ENCODE results near the gene MYBPH.

The MYBPH gene

DNA sequence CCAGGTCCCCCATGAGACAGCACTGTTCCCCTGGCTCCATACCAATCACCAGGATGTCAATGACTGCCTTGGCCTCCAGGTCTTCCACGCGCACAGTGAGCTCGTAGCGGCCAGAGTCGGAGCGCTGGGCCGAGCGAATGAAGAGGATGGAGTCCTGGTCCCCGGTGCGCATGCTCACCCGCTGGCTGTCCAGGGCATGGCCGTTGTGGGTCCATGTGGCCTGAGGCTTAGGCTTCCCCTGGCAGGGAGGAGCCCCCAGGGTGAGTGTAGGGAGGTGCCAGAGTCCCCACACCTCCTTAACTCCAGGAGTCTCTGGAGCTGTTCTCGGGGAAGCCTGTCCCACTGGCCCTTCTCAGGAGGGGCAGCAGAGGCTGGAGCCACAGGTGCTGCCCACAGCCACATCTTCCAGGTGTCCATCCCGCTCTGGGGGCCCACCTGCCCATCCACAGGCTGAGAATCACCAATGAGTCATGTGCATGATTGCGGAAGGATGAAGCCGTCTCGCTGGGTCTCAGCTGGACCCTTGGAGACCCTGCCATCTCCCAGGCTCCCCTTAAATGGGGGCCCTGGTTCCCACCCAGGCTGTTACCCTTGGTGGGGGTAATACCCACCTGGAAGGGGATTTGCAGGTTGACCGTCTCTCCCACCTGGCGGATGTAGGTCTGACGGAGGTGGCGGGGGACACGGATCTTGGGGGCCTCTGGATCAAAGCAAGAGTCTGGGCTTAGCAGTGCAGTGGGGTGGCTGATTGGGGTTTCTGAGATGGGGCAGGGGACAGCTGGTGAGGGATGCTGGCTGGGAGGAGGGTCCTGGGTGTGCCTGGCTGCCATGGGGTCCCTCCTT, 4.1 kb downstream of the MYBPH start:
- TF ChIP-seq POLR2A (IDR thresholded peaks at IDR 0.05; ENCODE audit: extremely low read depth, insufficient read length) = no peak
- TF ChIP-seq, protein P1, sequence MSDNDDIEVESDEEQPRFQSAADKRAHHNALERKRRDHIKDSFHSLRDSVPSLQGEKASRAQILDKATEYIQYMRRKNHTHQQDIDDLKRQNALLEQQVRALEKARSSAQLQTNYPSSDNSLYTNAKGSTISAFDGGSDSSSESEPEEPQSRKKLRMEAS (IDR thresholded peaks at IDR 0.05; ENCODE audit: low read depth, low read length) = no peak
- TF ChIP-seq, protein P2, sequence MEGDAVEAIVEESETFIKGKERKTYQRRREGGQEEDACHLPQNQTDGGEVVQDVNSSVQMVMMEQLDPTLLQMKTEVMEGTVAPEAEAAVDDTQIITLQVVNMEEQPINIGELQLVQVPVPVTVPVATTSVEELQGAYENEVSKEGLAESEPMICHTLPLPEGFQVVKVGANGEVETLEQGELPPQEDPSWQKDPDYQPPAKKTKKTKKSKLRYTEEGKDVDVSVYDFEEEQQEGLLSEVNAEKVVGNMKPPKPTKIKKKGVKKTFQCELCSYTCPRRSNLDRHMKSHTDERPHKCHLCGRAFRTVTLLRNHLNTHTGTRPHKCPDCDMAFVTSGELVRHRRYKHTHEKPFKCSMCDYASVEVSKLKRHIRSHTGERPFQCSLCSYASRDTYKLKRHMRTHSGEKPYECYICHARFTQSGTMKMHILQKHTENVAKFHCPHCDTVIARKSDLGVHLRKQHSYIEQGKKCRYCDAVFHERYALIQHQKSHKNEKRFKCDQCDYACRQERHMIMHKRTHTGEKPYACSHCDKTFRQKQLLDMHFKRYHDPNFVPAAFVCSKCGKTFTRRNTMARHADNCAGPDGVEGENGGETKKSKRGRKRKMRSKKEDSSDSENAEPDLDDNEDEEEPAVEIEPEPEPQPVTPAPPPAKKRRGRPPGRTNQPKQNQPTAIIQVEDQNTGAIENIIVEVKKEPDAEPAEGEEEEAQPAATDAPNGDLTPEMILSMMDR (IDR thresholded peaks at IDR 0.05; ENCODE audit: low read depth, low read length) = no peak
- no peak for TF ChIP-seq MYC (IDR thresholded peaks at IDR 0.05; ENCODE audit: low read depth, low read length)
- no peak for DNase-seq (ENCODE audit: low read depth)
- no peak overlapping the region for H3K4me3 ChIP-seq (ENCODE audit: low read depth, low read length)

DNA sequence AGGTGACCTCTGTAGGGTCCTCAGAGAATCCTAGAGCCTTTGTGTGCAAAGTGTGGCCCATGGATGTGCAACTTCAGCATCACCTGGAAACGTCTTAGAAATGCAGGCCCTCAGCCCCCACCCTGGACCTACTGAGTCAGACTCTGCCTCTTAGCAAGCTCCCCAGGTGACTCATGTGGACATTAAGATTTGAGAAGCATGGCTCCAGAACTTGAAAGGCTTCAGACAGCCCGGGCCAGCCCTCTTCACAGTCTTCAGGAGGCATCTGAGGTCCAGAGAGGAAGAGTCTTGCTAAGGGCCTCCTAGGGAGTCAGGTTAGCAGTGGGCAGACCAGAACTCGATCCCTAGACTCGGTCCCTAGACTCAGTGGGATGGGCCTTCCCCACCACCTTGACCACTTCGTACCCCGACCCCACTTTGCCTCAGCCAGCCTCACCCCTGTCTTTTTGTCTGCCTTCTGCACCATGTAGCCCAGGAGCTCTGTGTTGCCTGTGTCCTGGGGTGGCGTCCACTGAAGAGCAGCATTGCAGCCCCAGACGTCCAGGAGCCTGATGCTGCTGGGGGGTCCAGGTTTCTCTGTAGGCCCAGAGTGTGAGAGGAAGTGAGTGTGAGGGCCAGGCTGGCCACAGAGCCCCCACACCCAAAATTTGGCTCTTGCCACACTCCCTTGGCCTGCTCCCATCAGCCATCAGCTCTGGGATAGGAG, 4.8 kb downstream of the MYBPH start:
- DNase-seq (ENCODE audit: low read depth) = no peak

DNA sequence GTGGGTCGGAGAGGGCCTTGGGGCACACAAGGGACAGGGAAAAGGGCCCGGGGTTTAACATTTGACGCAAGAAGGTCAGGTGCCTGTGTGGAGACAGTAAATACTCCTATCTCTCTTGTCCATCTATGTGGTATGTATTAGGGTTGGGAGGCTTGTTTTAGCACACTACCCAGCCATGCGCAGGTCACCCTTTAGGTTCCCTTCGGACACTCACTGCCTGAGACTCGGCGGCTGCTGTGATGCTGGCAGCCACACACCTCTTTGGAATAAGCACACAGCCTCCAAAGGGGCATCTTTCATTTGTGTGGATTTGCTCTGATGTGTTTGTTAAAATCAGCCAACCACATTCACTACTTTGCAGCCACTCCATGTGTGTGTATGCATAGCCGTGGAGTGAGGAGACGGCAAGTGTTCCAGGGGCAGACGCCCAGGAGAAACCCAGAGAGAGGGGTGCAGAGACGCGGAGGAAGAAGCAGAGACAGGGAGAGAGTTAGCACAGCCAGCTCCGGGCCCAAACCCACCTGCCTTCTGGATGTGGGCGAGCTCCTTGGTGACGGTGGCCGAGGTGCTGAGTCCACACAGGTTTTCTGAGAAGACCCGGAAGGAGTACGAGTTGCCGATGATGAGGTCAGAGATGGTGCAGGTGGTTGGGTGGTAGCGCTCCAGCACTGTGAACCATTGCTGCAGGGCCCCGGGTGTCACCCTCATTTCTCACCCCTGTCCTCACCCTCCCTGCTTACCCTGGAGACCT, 5.7 kb downstream of the MYBPH start:
- DNase-seq (ENCODE audit: low read depth) = no peak
- TF ChIP-seq MYC (IDR thresholded peaks at IDR 0.05; ENCODE audit: low read depth, low read length) (no peak), POLR2A (IDR thresholded peaks at IDR 0.05; ENCODE audit: extremely low read depth, insufficient read length) (no peak)
- TF ChIP-seq, protein P2 (IDR thresholded peaks at IDR 0.05; ENCODE audit: low read depth, low read length) = no peak
- TF ChIP-seq, protein P1 (IDR thresholded peaks at IDR 0.05; ENCODE audit: low read depth, low read length) = no peak
- no peak overlapping the region for H3K4me3 ChIP-seq (ENCODE audit: low read depth, low read length)

More for the DNA sequence above, 4.8 kb downstream of the MYBPH start:
- no peak overlapping the region for H3K4me3 ChIP-seq (ENCODE audit: low read depth, low read length)
- TF ChIP-seq POLR2A (IDR thresholded peaks at IDR 0.05; ENCODE audit: extremely low read depth, insufficient read length) (no peak), MYC (IDR thresholded peaks at IDR 0.05; ENCODE audit: low read depth, low read length) (no peak)
- TF ChIP-seq, protein P2 (IDR thresholded peaks at IDR 0.05; ENCODE audit: low read depth, low read length) = no peak
- TF ChIP-seq, protein P1 (IDR thresholded peaks at IDR 0.05; ENCODE audit: low read depth, low read length) = no peak

DNA sequence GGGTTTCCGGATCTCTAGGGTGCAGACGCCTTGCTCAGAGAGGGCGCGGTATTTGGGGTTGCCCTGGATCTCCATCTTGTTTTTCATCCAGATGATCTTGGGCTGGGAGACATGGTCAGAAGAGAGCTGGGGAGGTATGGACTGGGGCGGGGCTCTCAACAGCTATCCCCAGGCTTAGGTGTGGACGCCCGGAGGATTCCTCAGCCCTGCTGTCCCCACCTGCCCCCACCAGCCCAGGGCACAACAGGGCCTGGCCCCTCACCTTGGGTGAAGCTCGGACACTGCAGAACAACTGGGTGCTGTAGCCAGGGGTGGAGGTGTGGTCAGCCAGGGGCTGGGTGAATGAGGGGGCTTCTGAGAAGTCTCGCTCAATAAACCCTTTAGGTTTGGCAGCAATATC, 6.6 kb downstream of the MYBPH start:
- TF ChIP-seq POLR2A (IDR thresholded peaks at IDR 0.05; ENCODE audit: extremely low read depth, insufficient read length) = no peak
- TF ChIP-seq, protein P1 (IDR thresholded peaks at IDR 0.05; ENCODE audit: low read depth, low read length) = no peak
- TF ChIP-seq, protein P2 (IDR thresholded peaks at IDR 0.05; ENCODE audit: low read depth, low read length) = no peak
- no peak for TF ChIP-seq MYC (IDR thresholded peaks at IDR 0.05; ENCODE audit: low read depth, low read length)
- DNase-seq (ENCODE audit: low read depth) = no peak
- H3K4me3 ChIP-seq (ENCODE audit: low read depth, low read length) = no peak overlapping the region

DNA sequence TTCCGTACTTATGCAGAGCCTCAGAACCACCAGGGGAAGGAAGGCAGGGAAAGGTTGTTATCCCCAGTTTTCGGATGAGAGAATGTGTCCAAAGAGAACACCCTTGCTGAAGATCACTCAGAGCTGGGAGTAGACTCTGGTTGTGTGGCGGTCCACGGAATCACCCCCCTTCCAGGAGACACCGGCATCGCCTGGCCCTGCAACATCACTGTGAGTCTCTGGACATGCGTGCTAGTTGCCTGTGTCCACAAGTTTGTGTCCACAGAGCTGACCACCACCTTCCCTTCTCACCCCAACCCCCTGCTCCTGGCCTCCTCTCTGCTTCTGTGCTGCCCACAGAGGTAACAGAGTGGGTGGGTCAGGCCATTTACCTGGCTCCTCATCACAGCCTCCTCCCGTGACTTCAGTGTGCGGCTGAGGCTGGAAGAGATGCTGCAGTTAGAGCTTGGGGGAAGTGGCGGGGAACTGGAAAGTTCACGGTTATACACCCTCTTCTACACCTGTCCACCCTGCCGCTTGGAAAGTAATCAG, 7.3 kb downstream of the MYBPH start:
- no peak for TF ChIP-seq POLR2A (IDR thresholded peaks at IDR 0.05; ENCODE audit: extremely low read depth, insufficient read length)
- TF ChIP-seq, protein P2 (IDR thresholded peaks at IDR 0.05; ENCODE audit: low read depth, low read length) = no peak
- TF ChIP-seq, protein P1 (IDR thresholded peaks at IDR 0.05; ENCODE audit: low read depth, low read length) = no peak
- no peak for TF ChIP-seq MYC (IDR thresholded peaks at IDR 0.05; ENCODE audit: low read depth, low read length)
- H3K4me3 ChIP-seq (ENCODE audit: low read depth, low read length) = no peak overlapping the region
- no peak for DNase-seq (ENCODE audit: low read depth)
